NCI-H82 treated with DMSO at 0.1 percent for 48 hours (cell line): ENCODE data around the gene TEX55.
"Not testable (repeated sequence)": the region's sequence is repeated elsewhere in the genome, so short reads cannot be mapped to it uniquely, and the experiment has no call there.

Experiments
- DNase-seq: peaks from one replicate; lab custom pipeline; 2025; ENCODE audit not compliant: unreplicated experiment; lab: John Stamatoyannopoulos, UW

Gene TEX55

DNA sequence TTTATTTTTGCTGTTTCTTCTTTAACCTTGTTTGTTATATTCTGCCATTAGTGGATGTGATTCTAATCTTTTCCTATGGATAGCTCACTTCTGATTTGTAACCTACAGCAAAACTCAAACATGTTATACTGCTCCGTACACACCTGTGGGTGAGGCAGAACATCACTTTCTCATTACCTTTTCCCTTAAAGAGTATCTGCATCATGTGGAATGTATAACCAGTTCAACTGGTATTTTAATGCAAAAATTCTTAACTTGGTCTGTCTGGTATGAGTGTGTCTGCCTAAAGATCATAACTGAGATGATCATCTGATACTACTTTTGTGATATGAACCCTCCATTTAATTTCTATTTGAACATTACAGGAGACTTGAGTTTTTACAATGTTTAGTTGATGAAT lies 14.4 kb downstream of the TEX55 start:
- DNase-seq: no peak

- DNase-seq: no peak
Measured at GRCh38 chr3:119160815-119161214, 14.8 kb downstream of the TEX55 start.

DNA sequence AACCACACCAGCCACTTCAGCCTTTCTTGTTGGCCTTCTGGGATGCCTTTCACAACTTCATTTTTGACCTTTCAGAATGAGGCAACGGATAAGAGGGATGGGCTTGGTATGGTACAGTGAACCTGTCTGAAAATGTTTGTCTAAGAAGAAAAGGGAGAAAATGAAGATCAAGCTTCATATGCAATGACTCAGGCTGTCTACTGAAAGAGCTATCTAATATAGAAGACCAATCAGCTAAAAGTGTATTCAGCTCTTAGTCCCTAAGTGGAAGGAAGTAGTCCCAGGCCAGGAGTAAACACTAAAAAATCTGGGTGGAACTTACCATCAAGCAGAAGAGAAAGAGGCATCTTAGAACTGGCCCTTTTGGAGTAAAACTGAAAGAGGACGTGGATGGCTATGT lies 15.3 kb downstream of the TEX55 start:
- no peak for DNase-seq

- not testable (repeated sequence) for DNase-seq
Measured at GRCh38 chr3:119164745-119165144, 18.8 kb downstream of the TEX55 start.

GRCh38 chr3:119170821-119171220 lies 24.9 kb downstream of the TEX55 start:
- no peak for DNase-seq

GRCh38 chr3:119173325-119173724 lies 27.4 kb downstream of the TEX55 start, which contains the start of gene UPK1B:
UPK1B (plus strand) TSS chr3:119173598; CDS start chr3:119186742, 13,144 bp downstream.
- DNase-seq: no peak

DNA sequence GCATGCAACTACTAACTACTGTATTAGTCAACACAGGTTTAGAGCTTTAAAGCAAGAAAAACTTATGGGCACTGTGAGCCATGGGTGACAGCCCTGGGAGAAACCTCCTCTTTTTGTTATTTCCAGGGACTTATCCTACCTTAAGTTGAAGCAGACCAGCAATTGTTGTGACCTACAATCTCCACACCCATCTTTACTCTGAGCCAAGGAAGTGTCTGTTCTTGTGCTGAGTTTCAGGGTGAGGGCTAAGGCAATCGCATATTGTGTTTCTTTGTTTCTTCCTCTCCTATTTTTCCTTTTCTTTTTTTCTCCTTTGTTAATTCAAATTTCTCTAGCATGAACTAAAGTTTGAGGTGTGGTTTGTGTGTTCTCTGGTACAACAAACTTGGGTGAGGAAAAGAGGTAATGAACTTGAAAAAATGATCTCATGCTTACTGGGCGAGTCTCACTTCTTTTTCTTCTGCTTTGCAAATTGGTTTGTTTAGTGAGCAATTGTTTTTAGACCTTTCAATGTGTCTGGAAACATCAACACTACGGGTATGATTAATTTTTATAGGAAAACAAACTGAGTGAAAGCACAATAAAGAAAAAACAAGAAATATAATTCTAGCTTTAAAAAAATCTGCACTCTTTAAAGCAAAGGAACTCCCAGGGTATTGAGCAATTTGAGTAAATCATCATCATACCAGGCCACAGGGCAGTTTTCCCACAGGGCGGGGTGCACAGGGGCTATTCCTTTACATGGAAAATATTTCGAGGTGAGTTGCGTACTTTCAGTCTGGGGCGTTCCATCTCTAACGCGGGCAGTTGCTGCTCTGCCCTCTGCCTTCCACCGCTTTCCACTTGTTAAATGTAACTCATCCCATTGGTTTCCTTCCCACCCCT lies 30.1 kb downstream of the TEX55 start:
- DNase-seq: no peak

DNA sequence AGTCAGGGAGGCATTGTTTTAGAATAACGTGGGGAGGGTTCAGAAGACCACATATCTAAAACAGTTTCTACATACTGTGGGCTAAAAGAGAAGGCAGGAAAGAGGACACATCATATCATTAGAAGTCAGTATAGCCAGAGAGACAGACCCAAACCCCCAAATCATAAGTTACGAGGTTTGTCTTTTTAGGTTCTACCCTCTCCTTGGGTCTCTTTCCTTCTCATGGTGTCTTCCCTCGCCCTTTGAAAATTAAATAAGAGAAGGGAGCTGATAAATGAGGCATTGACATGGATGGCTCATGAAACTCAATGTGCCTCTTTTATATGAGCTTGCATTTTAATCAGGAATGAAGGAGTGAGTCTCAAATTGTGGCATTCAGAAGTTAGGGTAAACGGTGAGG lies 30.8 kb downstream of the TEX55 start:
- DNase-seq: no peak

DNA sequence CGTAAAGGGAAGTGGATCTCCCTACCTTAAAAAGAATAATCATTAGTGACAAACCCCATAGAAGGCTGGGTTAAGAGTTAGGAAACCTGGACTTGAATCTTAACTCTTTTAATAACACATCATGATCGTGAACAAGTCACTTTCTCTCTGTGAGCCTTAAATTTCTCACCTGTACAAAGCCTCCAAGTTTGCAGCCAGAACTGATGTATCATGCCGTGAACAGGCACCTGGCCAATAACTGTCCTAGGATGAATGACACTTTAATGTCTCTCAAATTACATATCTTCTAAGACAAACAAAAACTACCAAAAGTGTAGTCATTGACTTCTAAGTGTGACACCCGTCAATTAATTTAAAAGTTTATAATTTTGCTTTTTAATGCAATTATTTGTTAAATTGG lies 31.4 kb downstream of the TEX55 start:
- no peak for DNase-seq

- no peak for DNase-seq
Measured at GRCh38 chr3:119181765-119182164, 35.8 kb downstream of the TEX55 start.

- DNase-seq: no peak
Measured at GRCh38 chr3:119184111-119184510, 38.1 kb downstream of the TEX55 start.

DNA sequence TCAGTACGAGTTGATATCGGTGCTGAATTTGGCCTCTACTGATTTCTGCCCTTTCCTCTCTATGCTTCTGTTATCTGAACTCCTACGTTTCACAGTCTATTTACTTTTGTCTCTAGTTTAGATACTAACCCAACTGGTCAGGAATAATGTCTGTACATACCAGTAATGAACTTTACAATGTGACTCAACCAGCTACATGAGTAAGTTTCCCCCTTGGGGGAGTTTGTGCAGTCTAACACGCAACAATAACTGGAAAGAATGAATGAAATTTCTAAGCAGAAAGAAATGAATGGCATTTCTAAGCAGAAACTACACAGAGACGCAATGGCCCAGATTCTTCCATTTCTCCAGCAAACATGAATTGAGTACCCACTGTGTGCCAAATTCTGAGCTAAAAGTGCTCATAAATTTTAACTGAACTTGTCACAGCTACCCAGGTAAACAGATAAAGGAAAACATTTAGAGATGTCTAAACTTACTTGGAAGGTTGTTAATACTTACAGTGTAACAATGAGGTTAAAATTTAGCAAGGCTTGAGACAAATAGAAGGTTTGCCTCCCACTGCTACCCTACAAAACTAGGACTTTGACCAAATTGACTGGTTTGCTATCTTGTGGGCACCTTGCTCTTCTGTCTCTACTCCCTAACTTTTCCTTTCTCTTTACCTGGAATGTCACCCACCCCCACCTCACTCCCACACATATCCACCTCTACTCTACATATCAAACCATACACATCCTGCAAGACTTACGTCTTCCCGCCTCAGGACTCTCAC lies 39.0 kb downstream of the TEX55 start:
- no peak for DNase-seq

DNA sequence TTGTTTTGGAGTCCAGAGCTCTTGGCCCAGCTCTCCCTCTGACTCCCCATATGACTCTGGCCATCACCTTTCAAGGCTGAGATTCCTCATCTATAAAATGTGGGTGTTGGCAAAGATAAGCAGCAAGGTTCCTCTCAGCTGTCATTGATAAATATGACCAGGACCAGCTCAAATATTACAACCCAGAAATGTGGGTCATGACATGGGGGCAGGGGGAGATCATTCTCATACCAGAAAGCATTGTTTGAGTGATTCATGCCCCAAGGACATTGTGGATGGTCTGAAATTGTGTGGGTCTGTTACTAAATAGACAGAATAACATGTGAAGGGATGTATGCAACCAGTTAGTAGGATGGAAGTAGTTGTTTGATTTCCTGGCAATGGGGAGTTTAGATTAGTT lies 41.3 kb downstream of the TEX55 start:
- no peak for DNase-seq

DNA sequence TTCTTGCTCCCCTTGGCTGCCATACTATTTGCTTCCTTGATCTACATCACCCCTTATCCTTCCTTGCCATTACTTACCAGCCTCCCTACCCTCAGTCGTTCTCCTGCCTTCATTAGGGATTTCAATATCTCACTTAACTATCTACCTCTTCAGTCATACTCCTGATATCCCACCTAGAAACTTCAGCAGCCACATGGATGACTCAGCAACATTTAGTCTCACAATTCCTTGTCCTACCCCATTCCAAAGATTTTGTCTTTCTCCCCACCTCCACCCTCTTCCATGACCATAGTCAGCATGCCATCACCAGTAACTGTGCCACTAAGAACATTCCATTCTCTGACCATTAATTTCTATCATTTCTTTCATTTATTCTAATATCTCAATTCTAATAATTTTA lies 45.8 kb downstream of the TEX55 start:
- no peak for DNase-seq

- no peak for DNase-seq
Measured at GRCh38 chr3:119194237-119195150, 48.5 kb downstream of the TEX55 start.

GRCh38 chr3:119195151-119195476 lies 49.1 kb downstream of the TEX55 start:
- no peak for DNase-seq

DNA sequence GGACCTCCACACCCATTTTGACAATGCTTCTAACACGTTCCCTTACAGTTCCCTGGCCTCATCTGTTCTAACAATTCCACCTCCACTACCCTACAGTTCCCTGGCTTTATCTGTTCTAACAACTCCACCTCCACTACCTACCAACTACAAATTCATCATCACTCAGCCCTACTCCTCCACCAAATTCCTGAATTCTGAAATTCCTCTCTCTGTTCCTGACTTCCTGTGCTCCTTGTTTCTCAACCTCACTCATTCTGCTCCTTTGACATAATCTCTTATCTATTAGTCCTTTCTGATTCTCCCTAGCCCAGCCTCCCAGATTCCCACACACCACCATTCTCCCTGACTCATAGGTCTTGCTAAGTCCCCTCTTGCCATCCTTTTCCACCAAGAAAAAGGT lies 49.9 kb downstream of the TEX55 start:
- DNase-seq: no peak
